Liver (tissue), 9 donors: ENCODE measurements around the gene EML3. TPM values are rescaled to one million over a fixed set of nuclear protein-coding genes. Genes with fewer than 3 reads are reported as not detected.
A peak's percentile ranks its signal among the peaks of the same experiment; 100 is the strongest.

Source experiments
- DNase-seq: peaks from one replicate; pipeline ENCODE4 v3.0.0-alpha.2; 2017; ENCODE audit warnings: low spot score
- H3K27ac ChIP-seq, 2 donors: one replicate each; pipeline ENCODE4 v1.7.0; 2013; ENCODE audit warnings: inconsistent platforms in 2 of 2, low read length in 2 of 2, control low read depth in 1 of 2, low read depth in 1 of 2, mild to moderate bottlenecking in 1 of 2
- H3K27me3 ChIP-seq, 4 donors: one replicate each; pipeline versions ENCODE4 v1.6.1 to v1.7.0; 2013; ENCODE audit warnings: low read length in 3 of 4, inconsistent platforms in 1 of 4, mild to moderate bottlenecking in 1 of 4, moderate library complexity in 1 of 4; ENCODE audit not compliant: control insufficient read depth in 4 of 4, insufficient read depth in 4 of 4
- H3K36me3 ChIP-seq, 4 donors: one replicate each; pipeline versions ENCODE4 v1.6.1 to v1.7.0; 2013; ENCODE audit warnings: low read length in 3 of 4, mild to moderate bottlenecking in 3 of 4, low read depth in 1 of 4, moderate library complexity in 1 of 4; ENCODE audit not compliant: control insufficient read depth in 4 of 4, insufficient read depth in 3 of 4
- H3K4me1 ChIP-seq, 4 donors: one replicate each; pipeline versions ENCODE4 v1.6.1 to v1.7.0; 2013; ENCODE audit warnings: low read length in 3 of 4, mild to moderate bottlenecking in 3 of 4, moderate library complexity in 1 of 4; ENCODE audit not compliant: control insufficient read depth in 4 of 4, insufficient read depth in 4 of 4
- H3K4me3 ChIP-seq, 3 donors: one replicate each; pipeline versions ENCODE4 v1.6.1 to v1.7.0; 2013; ENCODE audit warnings: low read length in 3 of 3, control low read depth in 1 of 3, low read depth in 1 of 3, mild to moderate bottlenecking in 1 of 3
- H3K9ac ChIP-seq, 2 donors: one replicate each; pipeline ENCODE4 v1.7.0; 2013; ENCODE audit warnings: low read length in 2 of 2, mild to moderate bottlenecking in 2 of 2, moderate library complexity in 2 of 2, control low read depth in 1 of 2, low read depth in 1 of 2
- H3K9me3 ChIP-seq, 4 donors: one replicate each; pipeline versions ENCODE4 v1.6.1 to v1.7.0; 2013; ENCODE audit warnings: low read length in 3 of 4; ENCODE audit not compliant: control insufficient read depth in 4 of 4
- ATF3 ChIP-seq: IDR thresholded peaks from 2 replicates; pipeline ENCODE4 v1.6.1; 2016; ENCODE audit warnings: antibody characterized with exemption
- CTCF ChIP-seq: fragments of 150-350 bp; IDR thresholded peaks from 2 replicates; pipeline ENCODE4 v1.5.1; 2017; ENCODE audit warnings: improper control_type of control experiment, low read depth, low read length; ENCODE audit not compliant: missing input control
- EGR1 ChIP-seq, 2 donors: IDR thresholded peaks; 2 replicates each; pipeline ENCODE4 v1.6.1; 2016 to 2018; ENCODE audit warnings: antibody characterized with exemption in 2 of 2, low read depth in 2 of 2
- FOXA1 ChIP-seq: IDR thresholded peaks from 2 replicates; pipeline ENCODE4 v1.6.1; 2016; ENCODE audit warnings: antibody characterized with exemption
- FOXA2 ChIP-seq: IDR thresholded peaks from 2 replicates; pipeline ENCODE4 v1.6.1; 2016; ENCODE audit warnings: antibody characterized with exemption
- GABPA ChIP-seq, 2 donors: IDR thresholded peaks in 1 of 2; conservative IDR thresholded peaks in 1 of 2; 2 replicates each; pipeline ENCODE4 v1.6.1; 2016; ENCODE audit warnings: antibody characterized with exemption in 2 of 2, mild to moderate bottlenecking in 1 of 2, moderate library complexity in 1 of 2
- HNF4A ChIP-seq, 2 donors: conservative IDR thresholded peaks; 2 replicates each; pipeline ENCODE4 v1.6.1; 2016; ENCODE audit warnings: antibody characterized with exemption in 2 of 2, mild to moderate bottlenecking in 2 of 2
- HNF4G ChIP-seq: IDR thresholded peaks from 2 replicates; pipeline ENCODE4 v1.6.1; 2016; ENCODE audit warnings: antibody characterized with exemption
- JUND ChIP-seq, 2 donors: IDR thresholded peaks; 2 replicates each; pipeline ENCODE4 v1.6.1; 2016; ENCODE audit warnings: antibody characterized with exemption in 2 of 2
- MAX ChIP-seq: IDR thresholded peaks from 2 replicates; pipeline ENCODE4 v1.6.1; 2016; ENCODE audit warnings: antibody characterized with exemption
- NR2F2 ChIP-seq: IDR thresholded peaks from 2 replicates; pipeline ENCODE4 v1.6.1; 2016; ENCODE audit warnings: antibody characterized with exemption
- RAD21 ChIP-seq, 2 donors: IDR thresholded peaks; 2 replicates each; pipeline ENCODE4 v1.6.1; 2016; ENCODE audit warnings: antibody characterized with exemption in 2 of 2, mild to moderate bottlenecking in 2 of 2
- REST ChIP-seq: IDR thresholded peaks from 2 replicates; pipeline ENCODE4 v1.6.1; 2016; ENCODE audit warnings: antibody characterized with exemption, mild to moderate bottlenecking
- RXRA ChIP-seq, 2 donors: IDR thresholded peaks; 2 replicates each; pipeline ENCODE4 v1.6.1; 2017 to 2018; ENCODE audit warnings: antibody characterized with exemption in 2 of 2, mild to moderate bottlenecking in 1 of 2
- SP1 ChIP-seq: IDR thresholded peaks from 2 replicates; pipeline ENCODE4 v1.6.1; 2018; ENCODE audit warnings: antibody characterized with exemption, mild to moderate bottlenecking
- TAF1 ChIP-seq: conservative IDR thresholded peaks from 2 replicates; pipeline ENCODE4 v1.6.1; 2016; ENCODE audit warnings: antibody characterized with exemption, mild to moderate bottlenecking
- YY1 ChIP-seq: IDR thresholded peaks from 2 replicates; pipeline ENCODE4 v1.6.1; 2016; ENCODE audit warnings: antibody characterized with exemption, mild to moderate bottlenecking
- ZBTB33 ChIP-seq: IDR thresholded peaks from 2 replicates; pipeline ENCODE4 v1.6.1; 2016; ENCODE audit warnings: antibody characterized with exemption
- WGBS: extraction: QIAGEN DNeasy Blood & Tissue Kit; methylation state at CpG from one replicate; pipeline ENCODE4 v1.1.7; 2013; 5-methylcytosine and 5-hydroxymethylcytosine counted together
- polyA plus RNA-seq, 2 donors: library from polyadenylated mRNA; stranded (reverse) in 1 of 2; unstranded in 1 of 2; fragments of 200-250 nt in 1 of 2; fragments of >200 nt in 1 of 2; fragmentation: Nextera tagmentation in 1 of 2; extraction: Ambion mirVana in 1 of 2; gene quantifications; one replicate each; pipeline versions ENCODE4 v1.2.1 to v1.2.3, GENCODE V29; 2013 to 2015
- total RNA-seq, 2 donors: library from RNA; depleted of rRNA; stranded (reverse); fragments of >200 nt; gene quantifications; one replicate each; pipeline ENCODE4 v1.2.3, GENCODE V29; 2014
- donor health status: healthy.
- donor health status: healthy.
- donor health status: healthy.
- donor health status: healthy.
- donor health status: healthy.

EML3 gene
- total and polyA plus RNA-seq, 4 donors, result 6.0 to 19.3 (median 13.6) TPM

- TF ChIP-seq RXRA (IDR thresholded peaks at IDR 0.05) (no peak), NR2F2 (no peak), FOXA1 (no peak), HNF4A (conservative IDR thresholded peaks at IDR 0.05) (no peak), MAX (no peak), CTCF (no peak), TAF1 (no peak), RAD21 (IDR thresholded peaks at IDR 0.05) (no peak), EGR1 (IDR thresholded peaks at IDR 0.05; ENCODE audit: low read depth in 2 of 2) (no peak), HNF4G (no peak), GABPA (IDR thresholded peaks at IDR 0.05 in 1 of 2, conservative IDR thresholded peaks at IDR 0.05 in 1 of 2) (no peak), JUND (IDR thresholded peaks at IDR 0.05) (no peak), ZBTB33 (no peak), ATF3 (no peak), FOXA2 (no peak), SP1 (no peak), YY1 (no peak), REST (no peak)
- Histone ChIP-seq H3K9me3 (no peaks in the 10 kb centered on the region), H3K9ac (no peak overlapping the region), H3K36me3 (peaks cover 0 to 17% (median 2%) of the 10 kb centered on the region in 4 donors), H3K27me3 (no peaks in the 10 kb centered on the region), H3K4me1 (peaks cover 7 to 29% (median 17%) of the 10 kb centered on the region in 4 donors), H3K27ac (peak overlapping the region; percentile 76 to 88), H3K4me3 (no peak overlapping the region)
- no peak for DNase-seq
- 89% methylated on average over 8 of the region's 8 CpGs for WGBS
Measured at GRCh38 chr11:62614275-62614674, 1.7 kb upstream of the EML3 start.
